Endothelial cell of umbilical vein (primary cell): Measurements from ENCODE around the gene DLGAP1. TPM values are rescaled to one million over a fixed set of nuclear protein-coding genes. Genes with fewer than 3 reads are reported as not detected.

ENCODE experiments used
- BruUV-seq: library from RNA; stranded (reverse); fragments of 400-500 nt; replicated peaks from 2 replicates; lab custom pipeline; 2021; lab: Mats Ljungman, UMichigan
- CTCF ChIA-PET: fragments of 300-600, 350-600 bp; sonication (Branson Sonifier 250); formaldehyde crosslinking; loops from one replicate; lab custom pipeline; 2021; ENCODE audit warnings: antibody characterized with exemption, inconsistent platforms; lab: Charles Lee
- POLR2A ChIA-PET: fragments of 300-600, 350-600 bp; sonication (Branson Sonifier 250); formaldehyde crosslinking; loops from one replicate; lab custom pipeline; 2021; ENCODE audit warnings: antibody characterized with exemption, inconsistent platforms; lab: Charles Lee
- DNase-seq: peaks from one replicate; pipeline ENCODE4 v3.0.0-alpha.2; 2011; ENCODE audit warnings: low read depth, low spot score
- FAIRE-seq: peaks from 2 replicates; lab custom pipeline; 2011; peaks lifted over from hg19 to GRCh38; lab: Jason Lieb, UNC
- H2AFZ ChIP-seq: 2 replicates; pipeline ENCODE4 v1.6.0; 2012; ENCODE audit warnings: low read depth, low read length, control low read depth, inconsistent platforms
- H3K27ac ChIP-seq: 2 replicates; pipeline ENCODE4 v1.5.1; 2011; ENCODE audit warnings: low read depth, mild to moderate bottlenecking, control low read depth, low read length, moderate library complexity; ENCODE audit not compliant: insufficient read depth
- H3K27me3 ChIP-seq, 2 experiments: 2 replicates each; pipeline versions ENCODE4 v1.6.0 to v1.6.1; 2011; ENCODE audit warnings: low read length in 2 of 2, mixed read lengths in 1 of 2; ENCODE audit not compliant: control insufficient read depth in 2 of 2, insufficient read depth in 2 of 2
- H3K36me3 ChIP-seq, 2 experiments: 2 replicates in 1 of 2; 3 replicates in 1 of 2; pipeline ENCODE4 v1.5.1; 2011; ENCODE audit warnings: low read length in 2 of 2, mild to moderate bottlenecking in 1 of 2, moderate library complexity in 1 of 2; ENCODE audit not compliant: control insufficient read depth in 2 of 2, insufficient read depth in 2 of 2; ENCODE audit errors: extremely low read depth in 1 of 2
- H3K4me1 ChIP-seq: 3 replicates; pipeline ENCODE4 v1.5.1; 2011; ENCODE audit warnings: mild to moderate bottlenecking, low read length; ENCODE audit not compliant: control insufficient read depth, insufficient read depth; ENCODE audit errors: extremely low read depth
- H3K4me2 ChIP-seq: 2 replicates; pipeline ENCODE4 v1.6.1; 2011; ENCODE audit warnings: low read length, control low read depth, mixed read lengths; ENCODE audit not compliant: insufficient read depth
- H3K4me3 ChIP-seq, 3 experiments: fragments of 200-600 bp in 1 of 3; sonication (generic), shearing (Covaris generic) in 1 of 3; replicated peaks in 1 of 3; 2 replicates each; pipeline ENCODE4 v1.5.1; 2011 to 2016; ENCODE audit warnings: control low read depth in 3 of 3, low read length in 3 of 3, mild to moderate bottlenecking in 2 of 3, inconsistent platforms in 1 of 3, low read depth in 1 of 3, moderate library complexity in 1 of 3; ENCODE audit not compliant: insufficient read depth in 1 of 3
- H3K79me2 ChIP-seq: 2 replicates; pipeline ENCODE4 v1.6.0; 2012; ENCODE audit warnings: low read length, inconsistent platforms; ENCODE audit not compliant: control insufficient read depth, insufficient read depth
- H3K9ac ChIP-seq: replicated peaks from 2 replicates; pipeline ENCODE3; 2011; ENCODE audit warnings: low read length, control low read depth; ENCODE audit not compliant: insufficient read depth; ENCODE audit errors: extremely low read depth
- H3K9me1 ChIP-seq: replicated peaks from 3 replicates; pipeline ENCODE4 v1.6.0; 2011; ENCODE audit warnings: mild to moderate bottlenecking, low read length; ENCODE audit not compliant: control insufficient read depth, insufficient read depth; ENCODE audit errors: extremely low read depth
- H3K9me3 ChIP-seq: replicated peaks from 2 replicates; pipeline ENCODE4 v1.5.1; 2012; ENCODE audit warnings: low read length, inconsistent platforms; ENCODE audit not compliant: control insufficient read depth, insufficient read depth
- H4K20me1 ChIP-seq: replicated peaks from 2 replicates; pipeline ENCODE3; 2011; ENCODE audit warnings: mild to moderate bottlenecking, low read length; ENCODE audit not compliant: control insufficient read depth, insufficient read depth; ENCODE audit errors: extremely low read depth
- CTCF ChIP-seq, 2 donors: IDR thresholded peaks; 1 replicate in 1 of 2; 2 replicates in 1 of 2; pipeline ENCODE4 v1.5.1; 2011; ENCODE audit warnings: low read length in 2 of 2, mild to moderate bottlenecking in 2 of 2, moderate library complexity in 2 of 2, control low read depth in 1 of 2, inconsistent platforms in 1 of 2, low read depth in 1 of 2; ENCODE audit not compliant: insufficient read depth in 1 of 2; ENCODE audit errors: extremely low read depth in 1 of 2
- EZH2 ChIP-seq: IDR thresholded peaks from 2 replicates; pipeline ENCODE4 v1.6.1; 2012; ENCODE audit warnings: borderline replicate concordance, low read depth, mild to moderate bottlenecking, moderate library complexity, low read length, inconsistent platforms; ENCODE audit not compliant: severe bottlenecking
- FOS ChIP-seq: IDR thresholded peaks from 2 replicates; pipeline ENCODE4 v1.6.1; 2011; ENCODE audit warnings: mild to moderate bottlenecking, low read length, moderate library complexity, borderline replicate concordance; ENCODE audit not compliant: insufficient read depth
- GATA2 ChIP-seq: IDR thresholded peaks from 2 replicates; pipeline ENCODE4 v1.7.0; 2011; ENCODE audit warnings: low read depth, mild to moderate bottlenecking, moderate library complexity, mixed read lengths, low read length; ENCODE audit not compliant: insufficient read length, insufficient read depth
- JUN ChIP-seq: IDR thresholded peaks from 2 replicates; pipeline ENCODE4 v1.6.1; 2011; ENCODE audit warnings: borderline replicate concordance, low read depth; ENCODE audit not compliant: insufficient read length, insufficient read depth
- MYC ChIP-seq: IDR thresholded peaks from one replicate; pipeline ENCODE4 v1.6.1; 2011; ENCODE audit warnings: mild to moderate bottlenecking, low read depth, low read length
- POLR2A ChIP-seq: IDR thresholded peaks from 2 replicates; pipeline ENCODE4 v1.6.1; 2012; ENCODE audit warnings: low read depth, mild to moderate bottlenecking, control low read depth, low read length
- POLR2AphosphoS5 ChIP-seq: IDR thresholded peaks from 2 replicates; pipeline ENCODE4 v1.6.1; 2012; ENCODE audit warnings: low read depth, mild to moderate bottlenecking, control low read depth, low read length, moderate library complexity; ENCODE audit not compliant: insufficient read depth
- dilution Hi-C: fragments of 300-500 bp; cut with MboI; formaldehyde crosslinking; loops from one replicate; pipeline ENCODE4 v1.15.0; 2019; ENCODE audit warnings: low sequenced_read_pairs; ENCODE audit not compliant: extremely low pct_ligation_motif_present
- intact Hi-C: fragments of 100-400 bp; cut with micrococcal nuclease; formaldehyde crosslinking; loops from one replicate; pipeline ENCODE4 v1.10.0; 2022
- polyA plus RNA-seq, 4 experiments: library from polyadenylated mRNA; depleted of rRNA in 3 of 4; stranded (reverse) in 3 of 4; unstranded in 1 of 4; fragments of >200 nt; gene quantifications; 2 replicates each; pipeline versions ENCODE4 v1.2.1 to v1.2.3, GENCODE V29; 2011 to 2012; ENCODE audit warnings: missing spikeins in 1 of 4
- total RNA-seq: library from RNA; stranded (reverse); gene quantifications from 2 replicates; pipeline ENCODE4 v1.2.3, GENCODE V29; 2021
- TF ChIP-seq, protein P1 (sequence below): IDR thresholded peaks from 2 replicates; pipeline ENCODE4 v1.6.1; 2011; ENCODE audit not compliant: insufficient read depth, insufficient read length

The DLGAP1 gene
- total and polyA plus RNA-seq, 2 donors (not counting 3 experiments of a cell fraction or from before 2014, with no cell fraction given): 0.04 TPM; not detected in 1

DNA sequence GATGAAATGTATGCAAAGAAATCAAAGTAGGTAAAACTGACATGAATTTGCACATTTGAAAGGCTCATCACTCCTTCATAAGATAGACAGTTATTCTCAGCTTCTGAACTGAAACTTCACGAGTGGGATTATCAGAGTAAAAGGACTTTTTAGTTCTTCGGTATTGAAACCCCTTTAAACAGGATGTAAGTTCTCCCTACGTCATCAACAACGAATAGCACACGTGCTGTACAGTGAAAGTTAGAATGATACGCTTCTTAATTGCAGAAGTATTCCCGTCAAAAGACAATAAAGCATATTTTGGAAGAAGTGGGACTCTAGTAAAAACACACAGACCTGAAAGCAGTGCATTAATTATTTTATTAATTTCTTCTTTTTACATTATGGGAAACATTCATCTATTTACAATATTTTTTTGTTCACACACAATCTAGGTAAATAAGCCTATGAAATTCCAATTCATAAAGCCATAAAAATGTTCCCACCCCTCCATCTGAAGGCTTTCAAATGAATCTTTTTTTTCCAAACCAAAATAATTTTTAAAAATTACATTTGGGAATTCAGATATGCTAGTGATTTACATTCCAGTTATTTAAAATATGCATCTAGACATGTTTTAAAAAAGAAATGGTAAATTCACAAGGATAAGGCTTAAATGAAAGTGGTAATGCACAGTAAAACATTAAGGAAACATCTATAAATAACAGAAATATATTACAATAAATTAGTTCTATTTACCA lies 959.2 kb downstream of the DLGAP1 start:
- H2AFZ ChIP-seq: no peak overlapping the region
- H3K9me3 ChIP-seq: no peaks in the 10 kb centered on the region
- BruUV-seq: no TSS peak
- H3K4me1 ChIP-seq: peaks cover 14% of the 10 kb centered on the region
- intact Hi-C loops: no loop called here
- DNase-seq (no peak), FAIRE-seq (no peak)
- no peak overlapping the region for H3K9ac ChIP-seq
- no peak overlapping the region for H3K4me2 ChIP-seq
- no peak overlapping the region for H3K27ac ChIP-seq
- ChIA-PET CTCF (interaction anchor here (1.2 to 3.1 kb wide), 4 partner anchors 14 to 171 kb away, joined by 4 to 8 read pairs (median 5); no protein-coding TSS in a partner anchor), POLR2A (no interaction called here)
- no peaks in the 10 kb centered on the region for H3K9me1 ChIP-seq
- no peak overlapping the region for H3K4me3 ChIP-seq
- TF ChIP-seq JUN (no peak), FOS (no peak), POLR2A (no peak)
- peaks cover 0 to 2% of the 10 kb centered on the region in 2 experiments for H3K27me3 ChIP-seq
- H3K36me3 ChIP-seq: no peaks in the 10 kb centered on the region
- dilution Hi-C loops: no loop called here
- no peaks in the 10 kb centered on the region for H4K20me1 ChIP-seq
- no peaks in the 10 kb centered on the region for H3K79me2 ChIP-seq

DNA sequence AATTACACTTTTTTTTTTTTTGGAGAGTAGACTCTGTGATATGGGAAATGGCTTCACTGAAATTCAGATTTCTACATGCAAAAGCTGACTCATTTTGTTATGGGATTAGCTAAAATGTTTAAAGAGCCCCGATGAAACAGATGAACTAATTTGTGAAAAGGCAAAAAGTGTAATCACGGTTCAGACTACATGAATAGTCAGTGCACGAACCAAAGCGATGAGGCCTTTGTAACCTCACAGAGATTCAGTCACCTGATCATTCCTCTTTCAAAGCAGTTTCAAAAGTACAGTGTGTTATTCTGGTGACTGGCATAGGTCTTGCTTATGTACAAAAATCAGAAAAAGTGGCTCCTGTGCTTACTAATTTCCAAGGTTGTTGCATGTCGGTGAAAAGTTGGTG lies 960.5 kb downstream of the DLGAP1 start:
- CTCF ChIA-PET: interaction anchor here (1.1 to 3.1 kb wide), 4 partner anchors 13 to 172 kb away, joined by 3 to 8 read pairs (median 5); partner anchors contain the start of gene TGIF1
- no peak for DNase-seq
- Histone ChIP-seq H3K9me3 (no peaks in the 10 kb centered on the region), H3K9ac (no peak overlapping the region), H3K27me3 (peaks cover 0 to 2% of the 10 kb centered on the region in 2 experiments), H2AFZ (no peak overlapping the region), H3K4me1 (peaks cover 3% of the 10 kb centered on the region), H3K4me3 (no peak overlapping the region), H3K79me2 (no peaks in the 10 kb centered on the region), H3K9me1 (no peaks in the 10 kb centered on the region), H3K27ac (no peak overlapping the region), H3K4me2 (no peak overlapping the region), H4K20me1 (no peaks in the 10 kb centered on the region), H3K36me3 (no peaks in the 10 kb centered on the region)
- TF ChIP-seq CTCF (IDR thresholded peaks at IDR 0.05; ENCODE audit: extremely low read depth in 1 of 2, insufficient read depth in 1 of 2, low read depth in 1 of 2, low read length in 2 of 2) (no peak), POLR2A (no peak), POLR2AphosphoS5 (no peak), JUN (no peak), GATA2 (no peak), EZH2 (no peak), FOS (no peak), MYC (no peak)
- TF ChIP-seq, protein P1, sequence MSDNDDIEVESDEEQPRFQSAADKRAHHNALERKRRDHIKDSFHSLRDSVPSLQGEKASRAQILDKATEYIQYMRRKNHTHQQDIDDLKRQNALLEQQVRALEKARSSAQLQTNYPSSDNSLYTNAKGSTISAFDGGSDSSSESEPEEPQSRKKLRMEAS: no peak
- dilution Hi-C loops: no loop called here
- FAIRE-seq: no peak
- intact Hi-C loops: no loop called here
- no TSS peak for BruUV-seq
- POLR2A ChIA-PET: interaction anchor here (0.9 kb wide), 1 partner anchor 84 kb away, joined by 3 read pairs; no protein-coding TSS in a partner anchor
